ENCODE data around the gene MALT1. TPM values are rescaled to one million over a fixed set of nuclear protein-coding genes. Genes with fewer than 3 reads are reported as not detected.

Gene MALT1
- total and polyA plus RNA-seq, 9 of the 15 experiments (the other 6 are each of a cell fraction or from before 2014, with no cell fraction given) = 0.14 to 1.6 (median 0.32) TPM

DNA sequence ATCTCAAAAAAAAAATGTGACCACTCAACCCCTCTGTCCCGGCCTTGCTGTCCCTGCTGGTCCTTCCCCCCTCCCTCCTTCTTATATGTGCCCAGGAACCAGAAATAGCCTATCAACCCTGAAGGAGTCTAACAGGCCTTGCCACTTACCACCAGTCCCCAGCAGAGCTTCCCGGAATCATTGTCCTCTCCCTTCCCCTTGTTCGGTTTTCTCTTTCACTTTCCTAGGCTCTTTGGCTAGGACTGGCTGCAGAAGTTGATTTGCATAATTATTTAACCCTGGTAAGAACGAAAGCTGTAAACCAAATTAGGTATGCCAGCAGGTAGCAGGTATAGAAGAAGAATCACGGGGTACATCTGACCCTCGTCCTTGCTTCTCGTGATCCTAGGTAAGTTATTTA lies 120.8 kb downstream of the MALT1 start:
- WGBS (ENCODE audit: insufficient coverage, low coverage, missing lambda C conversion rate) = 0% methylated on average over 5 of the region's 7 CpGs
- no peak for ATAC-seq
- H3K9me3 ChIP-seq (replicated peaks; ENCODE audit: control insufficient read depth, insufficient read depth, low read depth, low read length) = no peaks in the 10 kb centered on the region
- no peak overlapping the region for H3K9ac ChIP-seq (ENCODE audit: insufficient read depth in 1 of 2, low read depth in 2 of 2, low read length in 2 of 2)
- ChIA-PET POLR2A (no interaction called here), CTCF (ENCODE audit: low intra/inter-chr PET ratio) (no interaction called here)
- H3K27me3 ChIP-seq (ENCODE audit: control insufficient read depth in 2 of 2, insufficient read depth in 2 of 2, low read length in 2 of 2) = no peaks in the 10 kb centered on the region
- no peak overlapping the region for H3K27ac ChIP-seq (ENCODE audit: extremely low read depth, low read depth, low read length)
- no peaks in the 10 kb centered on the region for H3K4me1 ChIP-seq (replicated peaks in 1 of 2; ENCODE audit: control insufficient read depth in 2 of 2, insufficient read depth in 2 of 2, low read length in 2 of 2)
- no TSS peak for BruUV-seq (replicated peaks)
- no peaks in the 10 kb centered on the region for H3K79me2 ChIP-seq (ENCODE audit: control insufficient read depth, insufficient read depth, low read length)
- DNase-seq (ENCODE audit: extremely low read depth in 1 of 4, low spot score in 3 of 4) = no peak
- intact Hi-C loops (cut with micrococcal nuclease) (no loop called here), in situ Hi-C loops (cut with MboI) (no loop called here)
- no peaks in the 10 kb centered on the region for H4K20me1 ChIP-seq (replicated peaks; ENCODE audit: control insufficient read depth, insufficient read depth, low read length)
- TF ChIP-seq PYGO2 (tag; IDR thresholded peaks at IDR 0.05) = no peak
- H3K36me3 ChIP-seq (ENCODE audit: control insufficient read depth, insufficient read depth, low read length) = no peaks in the 10 kb centered on the region
- no peak overlapping the region for H2AFZ ChIP-seq (ENCODE audit: low read depth, low read length)
- H3K4me2 ChIP-seq (ENCODE audit: insufficient read depth, low read length) = no peak overlapping the region
- no peak overlapping the region for H3K4me3 ChIP-seq
- FAIRE-seq = no peak
- no peaks in the 10 kb centered on the region for H3K9me1 ChIP-seq (ENCODE audit: control insufficient read depth, insufficient read depth, low read length)

GRCh38 chr18:58793361-58793760 lies 122.1 kb downstream of the MALT1 start:
- no TSS peak for BruUV-seq (replicated peaks)
- H3K9me3 ChIP-seq (replicated peaks; ENCODE audit: control insufficient read depth, insufficient read depth, low read depth, low read length) = no peaks in the 10 kb centered on the region
- no peaks in the 10 kb centered on the region for H3K36me3 ChIP-seq (ENCODE audit: control insufficient read depth, insufficient read depth, low read length)
- CTCF ChIA-PET (ENCODE audit: low intra/inter-chr PET ratio) = no interaction called here
- no peaks in the 10 kb centered on the region for H3K79me2 ChIP-seq (ENCODE audit: control insufficient read depth, insufficient read depth, low read length)
- no peaks in the 10 kb centered on the region for H3K27me3 ChIP-seq (ENCODE audit: control insufficient read depth in 2 of 2, insufficient read depth in 2 of 2, low read length in 2 of 2)
- no peaks in the 10 kb centered on the region for H3K4me1 ChIP-seq (replicated peaks in 1 of 2; ENCODE audit: control insufficient read depth in 2 of 2, insufficient read depth in 2 of 2, low read length in 2 of 2)
- H3K9ac ChIP-seq (ENCODE audit: insufficient read depth in 1 of 2, low read depth in 2 of 2, low read length in 2 of 2) = no peak overlapping the region
- no peaks in the 10 kb centered on the region for H4K20me1 ChIP-seq (replicated peaks; ENCODE audit: control insufficient read depth, insufficient read depth, low read length)
- H3K27ac ChIP-seq (ENCODE audit: extremely low read depth, low read depth, low read length) = no peak overlapping the region
- H3K4me3 ChIP-seq = no peak overlapping the region
- WGBS (ENCODE audit: insufficient coverage, low coverage, missing lambda C conversion rate) = 0% methylated on average over 1 of the region's 1 CpG
- no peaks in the 10 kb centered on the region for H3K9me1 ChIP-seq (ENCODE audit: control insufficient read depth, insufficient read depth, low read length)
- ATAC-seq (no peak), FAIRE-seq (no peak), DNase-seq (ENCODE audit: extremely low read depth in 1 of 4, low spot score in 3 of 4) (no peak)
- POLR2A ChIA-PET = no interaction called here
- TF ChIP-seq NR1H2 (CRISPR knock-in tag; IDR thresholded peaks at IDR 0.05) (no peak), ARID3B (CRISPR knock-in tag; IDR thresholded peaks at IDR 0.05; ENCODE audit: borderline replicate concordance) (no peak), PTTG1 (tag; IDR thresholded peaks at IDR 0.05; ENCODE audit: low read depth) (no peak), POLR2AphosphoS5 (IDR thresholded peaks at IDR 0.05; ENCODE audit: control insufficient read depth, insufficient read depth, low read depth, low read length) (no peak), ZNF133 (CRISPR knock-in tag; IDR thresholded peaks at IDR 0.05) (no peak), JUN (IDR thresholded peaks at IDR 0.05; ENCODE audit: borderline replicate concordance, low read depth, low read length) (no peak), JUN (CRISPR knock-in tag; IDR thresholded peaks at IDR 0.05; ENCODE audit: borderline replicate concordance) (no peak), RCOR1 (IDR thresholded peaks at IDR 0.05; ENCODE audit: borderline replicate concordance in 1 of 2, low read depth in 2 of 2, low read length in 2 of 2) (no peak), ASH1L (IDR thresholded peaks at IDR 0.05; ENCODE audit: borderline replicate concordance, low read depth, partially characterized antibody) (no peak)
- TF ChIP-seq, protein P1, sequence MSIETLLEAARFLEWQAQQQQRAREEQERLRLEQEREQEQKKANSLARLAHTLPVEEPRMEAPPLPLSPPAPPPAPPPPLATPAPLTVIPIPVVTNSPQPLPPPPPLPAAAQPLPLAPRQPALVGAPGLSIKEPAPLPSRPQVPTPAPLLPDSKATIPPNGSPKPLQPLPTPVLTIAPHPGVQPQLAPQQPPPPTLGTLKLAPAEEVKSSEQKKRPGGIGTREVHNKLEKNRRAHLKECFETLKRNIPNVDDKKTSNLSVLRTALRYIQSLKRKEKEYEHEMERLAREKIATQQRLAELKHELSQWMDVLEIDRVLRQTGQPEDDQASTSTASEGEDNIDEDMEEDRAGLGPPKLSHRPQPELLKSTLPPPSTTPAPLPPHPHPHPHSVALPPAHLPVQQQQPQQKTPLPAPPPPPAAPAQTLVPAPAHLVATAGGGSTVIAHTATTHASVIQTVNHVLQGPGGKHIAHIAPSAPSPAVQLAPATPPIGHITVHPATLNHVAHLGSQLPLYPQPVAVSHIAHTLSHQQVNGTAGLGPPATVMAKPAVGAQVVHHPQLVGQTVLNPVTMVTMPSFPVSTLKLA (conservative IDR thresholded peaks at IDR 0.05) = no peak
- in situ Hi-C loops (cut with MboI) (no loop called here), intact Hi-C loops (cut with micrococcal nuclease) (no loop called here)
- H2AFZ ChIP-seq (ENCODE audit: low read depth, low read length) = no peak overlapping the region
- no peak overlapping the region for H3K4me2 ChIP-seq (ENCODE audit: insufficient read depth, low read length)

Data from K562 (cell line).